ENCODE results near the gene C9orf40. TPM values are rescaled to one million over a fixed set of nuclear protein-coding genes. Genes with fewer than 3 reads are reported as not detected.

C9orf40 gene
- polyA plus RNA-seq, 3 donors = 0.44 to 1.1 (median 0.47) TPM

GRCh38 chr9:74951107-74951720 is 1.5 kb downstream of the C9orf40 start:
- WGBS (ENCODE audit: insufficient coverage) = 73% methylated on average over 18 of the region's 21 CpGs
- no peak for TF ChIP-seq CTCF (IDR thresholded peaks at IDR 0.05)
- Histone ChIP-seq H3K4me1 (ENCODE audit: control insufficient read depth in 1 of 2, insufficient read depth in 2 of 2, low read length in 2 of 2) (peaks cover 9 to 17% of the 10 kb centered on the region in 2 donors), H3K36me3 (replicated peaks in 1 of 2; ENCODE audit: control insufficient read depth in 1 of 2, insufficient read depth in 2 of 2, low read length in 2 of 2) (no peaks in the 10 kb centered on the region), H3K9ac (ENCODE audit: insufficient read depth, low read length, poor library complexity, severe bottlenecking) (peak overlapping the region; percentile 96), H2AFZ (ENCODE audit: insufficient read depth, low read depth, low read length, poor library complexity, severe bottlenecking) (peak overlapping the region; percentile 99), H3K79me2 (ENCODE audit: insufficient read depth, low read length) (no peaks in the 10 kb centered on the region), H3K9me3 (replicated peaks in 1 of 2; ENCODE audit: control insufficient read depth in 1 of 2, insufficient read depth in 1 of 2, low read length in 2 of 2) (no peaks in the 10 kb centered on the region), H3K27me3 (ENCODE audit: control insufficient read depth in 2 of 2, insufficient read depth in 2 of 2, low read length in 2 of 2) (no peaks in the 10 kb centered on the region), H3K4me2 (replicated peaks; ENCODE audit: extremely low read depth, low read length, poor library complexity, severe bottlenecking) (peak overlapping the region; percentile 67), H3K4me3 (replicated peaks in 1 of 3; ENCODE audit: low read depth in 2 of 3, low read length in 3 of 3) (peak overlapping the region; percentile 78 to 91 (median 81)), H4K20me1 (ENCODE audit: insufficient read depth, low read length) (no peaks in the 10 kb centered on the region), H3K27ac (ENCODE audit: low read depth in 1 of 2, low read length in 2 of 2) (peak overlapping the region in 1 of 2 donors; percentile 93)
- intact Hi-C loops (cut with micrococcal nuclease) = loop anchor here in 1 of 2 donors (10.0 kb wide), 1 partner anchor 74 kb away; the partner anchor contains the start of gene CARNMT1
- H3K4me3 Mint-ChIP-seq = peak overlapping the region; percentile 98 to 99
- DNase-seq = no peak
- peak overlapping the region in 4 of 7 donors; percentile 11 to 96 (median 86) for H3K27ac Mint-ChIP-seq
- peaks cover 0 to 3% (median 2%) of the 10 kb centered on the region in 3 donors for H3K27me3 Mint-ChIP-seq (ENCODE audit: low read depth in 3 of 3)
- peaks cover 0 to 2% (median 0%) of the 10 kb centered on the region in 7 donors for H3K9me3 Mint-ChIP-seq
- peaks cover 2 to 3% of the 10 kb centered on the region in 2 donors for H3K36me3 Mint-ChIP-seq
- H3K4me1 Mint-ChIP-seq = peaks cover 23% of the 10 kb centered on the region

GRCh38 chr9:74949859-74950855 is 2.6 kb downstream of the C9orf40 start:
- Histone ChIP-seq H3K4me1 (ENCODE audit: control insufficient read depth in 1 of 2, insufficient read depth in 2 of 2, low read length in 2 of 2) (peaks cover 9 to 17% of the 10 kb centered on the region in 2 donors), H2AFZ (ENCODE audit: insufficient read depth, low read depth, low read length, poor library complexity, severe bottlenecking) (no peak overlapping the region), H3K4me3 (replicated peaks in 1 of 3; ENCODE audit: low read depth in 2 of 3, low read length in 3 of 3) (no peak overlapping the region), H3K79me2 (ENCODE audit: insufficient read depth, low read length) (no peaks in the 10 kb centered on the region), H4K20me1 (ENCODE audit: insufficient read depth, low read length) (no peaks in the 10 kb centered on the region), H3K27ac (ENCODE audit: low read depth in 1 of 2, low read length in 2 of 2) (no peak overlapping the region), H3K36me3 (replicated peaks in 1 of 2; ENCODE audit: control insufficient read depth in 1 of 2, insufficient read depth in 2 of 2, low read length in 2 of 2) (no peaks in the 10 kb centered on the region), H3K27me3 (ENCODE audit: control insufficient read depth in 2 of 2, insufficient read depth in 2 of 2, low read length in 2 of 2) (no peaks in the 10 kb centered on the region), H3K9ac (ENCODE audit: insufficient read depth, low read length, poor library complexity, severe bottlenecking) (no peak overlapping the region), H3K9me3 (replicated peaks in 1 of 2; ENCODE audit: control insufficient read depth in 1 of 2, insufficient read depth in 1 of 2, low read length in 2 of 2) (no peaks in the 10 kb centered on the region), H3K4me2 (replicated peaks; ENCODE audit: extremely low read depth, low read length, poor library complexity, severe bottlenecking) (no peak overlapping the region)
- no peak for DNase-seq
- TF ChIP-seq CTCF (IDR thresholded peaks at IDR 0.05) = no peak
- no peak overlapping the region for H3K27ac Mint-ChIP-seq
- peaks cover 23% of the 10 kb centered on the region for H3K4me1 Mint-ChIP-seq
- H3K27me3 Mint-ChIP-seq (ENCODE audit: low read depth in 3 of 3) = peaks cover 0 to 3% (median 2%) of the 10 kb centered on the region in 3 donors
- no peaks in the 10 kb centered on the region for H3K9me3 Mint-ChIP-seq
- no CpG with 5 or more reads among the region's 10 CpGs for WGBS (ENCODE audit: insufficient coverage)
- no peak overlapping the region for H3K4me3 Mint-ChIP-seq
- intact Hi-C loops (cut with micrococcal nuclease) = loop anchor here in 1 of 2 donors (5.0 to 10.0 kb wide), 2 partner anchors 75 to 132 kb away; partner anchors contain the start of gene CARNMT1
- H3K36me3 Mint-ChIP-seq = peaks cover 2 to 3% of the 10 kb centered on the region in 2 donors
